Measurements from ENCODE around the gene ATOH7. TPM values are rescaled to one million over a fixed set of nuclear protein-coding genes. Genes with fewer than 3 reads are reported as not detected.

The ATOH7 gene
- total RNA-seq, 2 donors from 2014 or later: 0.17 to 0.53 TPM

- no peak for TF ChIP-seq CTCF (IDR thresholded peaks at IDR 0.05)
- Histone ChIP-seq H3K9me3 (no peaks in the 10 kb centered on the region), H3K4me3 (no peak overlapping the region), H3K9ac (ENCODE audit: low read depth in 2 of 2, low read length in 2 of 2) (no peak overlapping the region), H3K36me3 (no peaks in the 10 kb centered on the region), H3K4me1 (no peaks in the 10 kb centered on the region), H3K27me3 (no peaks in the 10 kb centered on the region), H3K27ac (no peak overlapping the region)
- intact Hi-C loops (cut with DNase I): no loop called here
- no peak for DNase-seq
Measured at GRCh38 chr10:68192113-68192512, 39.8 kb downstream of the ATOH7 start.

GRCh38 chr10:68188835-68189234 is 43.1 kb downstream of the ATOH7 start:
- Histone ChIP-seq H3K27ac (no peak overlapping the region), H3K27me3 (no peaks in the 10 kb centered on the region), H3K4me3 (no peak overlapping the region), H3K36me3 (no peaks in the 10 kb centered on the region), H3K9ac (ENCODE audit: low read depth in 2 of 2, low read length in 2 of 2) (no peak overlapping the region), H3K9me3 (no peaks in the 10 kb centered on the region), H3K4me1 (no peaks in the 10 kb centered on the region)
- no peak for TF ChIP-seq CTCF (IDR thresholded peaks at IDR 0.05)
- intact Hi-C loops (cut with DNase I): no loop called here
- no peak for DNase-seq

- no peak overlapping the region for H3K4me3 ChIP-seq
- no peaks in the 10 kb centered on the region for H3K27me3 ChIP-seq
- H3K36me3 ChIP-seq: no peaks in the 10 kb centered on the region
- no peaks in the 10 kb centered on the region for H3K4me1 ChIP-seq
- no peaks in the 10 kb centered on the region for H3K9me3 ChIP-seq
- no peak overlapping the region for H3K27ac ChIP-seq
- TF ChIP-seq CTCF (IDR thresholded peaks at IDR 0.05): no peak
- intact Hi-C loops (cut with DNase I): no loop called here
- DNase-seq: no peak
- no peak overlapping the region for H3K9ac ChIP-seq (ENCODE audit: low read depth in 2 of 2, low read length in 2 of 2)
Measured at GRCh38 chr10:68185085-68185484, 46.8 kb downstream of the ATOH7 start.

GRCh38 chr10:68184546-68184945 is 47.4 kb downstream of the ATOH7 start:
- H3K27ac ChIP-seq: no peak overlapping the region
- no peak for TF ChIP-seq CTCF (IDR thresholded peaks at IDR 0.05)
- H3K9ac ChIP-seq (ENCODE audit: low read depth in 2 of 2, low read length in 2 of 2): no peak overlapping the region
- H3K27me3 ChIP-seq: no peaks in the 10 kb centered on the region
- no peak for DNase-seq
- H3K4me3 ChIP-seq: no peak overlapping the region
- H3K36me3 ChIP-seq: no peaks in the 10 kb centered on the region
- intact Hi-C loops (cut with DNase I): no loop called here
- no peaks in the 10 kb centered on the region for H3K4me1 ChIP-seq
- no peaks in the 10 kb centered on the region for H3K9me3 ChIP-seq

Other genes with a start within 250 kb of the ATOH7 start
- 10 to 100 TPM; 35.3 to 51.5 TPM for gene HERC4, start 156.8 kb downstream of the ATOH7 start, total RNA-seq
- under 1 TPM; 0.07 to 0.27 TPM for gene MYPN, start 122.6 kb downstream of the ATOH7 start, total RNA-seq
- 100 to 1,000 TPM in 1 of 2 donors, 10 to 100 TPM in 1; 74.4 to 130 TPM for gene HNRNPH3, start 100.0 kb upstream of the ATOH7 start, total RNA-seq
- 10 to 100 TPM; 20.9 to 78.2 TPM for gene PBLD, start 100.8 kb upstream of the ATOH7 start, total RNA-seq
- gene RUFY2, start 175.2 kb upstream of the ATOH7 start, total RNA-seq: 10 to 100 TPM; 14.5 to 21.7 TPM
- 10 to 100 TPM in 1 of 2 donors, 1 to 10 TPM in 1; 7.7 to 16.4 TPM for gene DNA2, start 239.9 kb upstream of the ATOH7 start, total RNA-seq

All from colonic mucosa (tissue), 4 donors.